ENCODE data around the gene ADSS1. TPM values are rescaled to one million over a fixed set of nuclear protein-coding genes. Genes with fewer than 3 reads are reported as not detected.

The ADSS1 gene
- total and polyA plus RNA-seq, 4 donors: 1.8 to 18.8 (median 12.2) TPM

- Histone ChIP-seq H3K9me3 (ENCODE audit: control insufficient read depth in 4 of 4, low read length in 3 of 4) (no peaks in the 10 kb centered on the region), H3K27me3 (ENCODE audit: control insufficient read depth in 4 of 4, insufficient read depth in 4 of 4, low read length in 3 of 4) (no peaks in the 10 kb centered on the region), H3K27ac (ENCODE audit: low read depth in 1 of 2, low read length in 2 of 2) (no peak overlapping the region), H3K4me3 (ENCODE audit: low read depth in 1 of 3, low read length in 3 of 3) (no peak overlapping the region), H3K36me3 (ENCODE audit: control insufficient read depth in 4 of 4, insufficient read depth in 3 of 4, low read depth in 1 of 4, low read length in 3 of 4) (peaks cover 0 to 38% (median 19%) of the 10 kb centered on the region in 4 donors), H3K9ac (ENCODE audit: low read depth in 1 of 2, low read length in 2 of 2) (no peak overlapping the region), H3K4me1 (ENCODE audit: control insufficient read depth in 4 of 4, insufficient read depth in 4 of 4, low read length in 3 of 4) (peaks cover 7 to 34% (median 26%) of the 10 kb centered on the region in 4 donors)
- no peak for TF ChIP-seq HNF4A (conservative IDR thresholded peaks at IDR 0.05)
- no peak for TF ChIP-seq HNF4G (IDR thresholded peaks at IDR 0.05)
- TF ChIP-seq ZBTB33 (IDR thresholded peaks at IDR 0.05): no peak
- TF ChIP-seq FOXA2 (IDR thresholded peaks at IDR 0.05): no peak
- TF ChIP-seq EGR1 (IDR thresholded peaks at IDR 0.05; ENCODE audit: low read depth in 2 of 2): no peak
- no peak for TF ChIP-seq RAD21 (IDR thresholded peaks at IDR 0.05)
- no peak for TF ChIP-seq GABPA (IDR thresholded peaks at IDR 0.05 in 1 of 2, conservative IDR thresholded peaks at IDR 0.05 in 1 of 2)
- TF ChIP-seq, protein P1, sequence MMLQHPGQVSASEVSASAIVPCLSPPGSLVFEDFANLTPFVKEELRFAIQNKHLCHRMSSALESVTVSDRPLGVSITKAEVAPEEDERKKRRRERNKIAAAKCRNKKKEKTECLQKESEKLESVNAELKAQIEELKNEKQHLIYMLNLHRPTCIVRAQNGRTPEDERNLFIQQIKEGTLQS (IDR thresholded peaks at IDR 0.05): no peak
- no peak for TF ChIP-seq NR2F2 (IDR thresholded peaks at IDR 0.05)
- TF ChIP-seq SP1 (IDR thresholded peaks at IDR 0.05): no peak
- TF ChIP-seq, protein P2, sequence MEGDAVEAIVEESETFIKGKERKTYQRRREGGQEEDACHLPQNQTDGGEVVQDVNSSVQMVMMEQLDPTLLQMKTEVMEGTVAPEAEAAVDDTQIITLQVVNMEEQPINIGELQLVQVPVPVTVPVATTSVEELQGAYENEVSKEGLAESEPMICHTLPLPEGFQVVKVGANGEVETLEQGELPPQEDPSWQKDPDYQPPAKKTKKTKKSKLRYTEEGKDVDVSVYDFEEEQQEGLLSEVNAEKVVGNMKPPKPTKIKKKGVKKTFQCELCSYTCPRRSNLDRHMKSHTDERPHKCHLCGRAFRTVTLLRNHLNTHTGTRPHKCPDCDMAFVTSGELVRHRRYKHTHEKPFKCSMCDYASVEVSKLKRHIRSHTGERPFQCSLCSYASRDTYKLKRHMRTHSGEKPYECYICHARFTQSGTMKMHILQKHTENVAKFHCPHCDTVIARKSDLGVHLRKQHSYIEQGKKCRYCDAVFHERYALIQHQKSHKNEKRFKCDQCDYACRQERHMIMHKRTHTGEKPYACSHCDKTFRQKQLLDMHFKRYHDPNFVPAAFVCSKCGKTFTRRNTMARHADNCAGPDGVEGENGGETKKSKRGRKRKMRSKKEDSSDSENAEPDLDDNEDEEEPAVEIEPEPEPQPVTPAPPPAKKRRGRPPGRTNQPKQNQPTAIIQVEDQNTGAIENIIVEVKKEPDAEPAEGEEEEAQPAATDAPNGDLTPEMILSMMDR (IDR thresholded peaks at IDR 0.05; ENCODE audit: low read depth, low read length, missing input control): no peak
- no peak for TF ChIP-seq RXRA (IDR thresholded peaks at IDR 0.05)
- TF ChIP-seq TAF1 (conservative IDR thresholded peaks at IDR 0.05): no peak
- no peak for DNase-seq (ENCODE audit: low spot score)
- WGBS: 95% methylated on average over 10 of the region's 10 CpGs
Measured at GRCh38 chr14:104744484-104744883, 20.5 kb downstream of the ADSS1 start.

GRCh38 chr14:104745431-104745830 is 21.4 kb downstream of the ADSS1 start:
- no peak overlapping the region for H3K9ac ChIP-seq (ENCODE audit: low read depth in 1 of 2, low read length in 2 of 2)
- no peak overlapping the region for H3K4me3 ChIP-seq (ENCODE audit: low read depth in 1 of 3, low read length in 3 of 3)
- TF ChIP-seq JUND (IDR thresholded peaks at IDR 0.05) (no peak), NR2F2 (IDR thresholded peaks at IDR 0.05) (no peak), YY1 (IDR thresholded peaks at IDR 0.05) (no peak), FOXA1 (IDR thresholded peaks at IDR 0.05) (no peak), FOXA2 (IDR thresholded peaks at IDR 0.05) (no peak), RAD21 (IDR thresholded peaks at IDR 0.05) (no peak), SP1 (IDR thresholded peaks at IDR 0.05) (no peak), HNF4G (IDR thresholded peaks at IDR 0.05) (no peak)
- TF ChIP-seq, protein P3, sequence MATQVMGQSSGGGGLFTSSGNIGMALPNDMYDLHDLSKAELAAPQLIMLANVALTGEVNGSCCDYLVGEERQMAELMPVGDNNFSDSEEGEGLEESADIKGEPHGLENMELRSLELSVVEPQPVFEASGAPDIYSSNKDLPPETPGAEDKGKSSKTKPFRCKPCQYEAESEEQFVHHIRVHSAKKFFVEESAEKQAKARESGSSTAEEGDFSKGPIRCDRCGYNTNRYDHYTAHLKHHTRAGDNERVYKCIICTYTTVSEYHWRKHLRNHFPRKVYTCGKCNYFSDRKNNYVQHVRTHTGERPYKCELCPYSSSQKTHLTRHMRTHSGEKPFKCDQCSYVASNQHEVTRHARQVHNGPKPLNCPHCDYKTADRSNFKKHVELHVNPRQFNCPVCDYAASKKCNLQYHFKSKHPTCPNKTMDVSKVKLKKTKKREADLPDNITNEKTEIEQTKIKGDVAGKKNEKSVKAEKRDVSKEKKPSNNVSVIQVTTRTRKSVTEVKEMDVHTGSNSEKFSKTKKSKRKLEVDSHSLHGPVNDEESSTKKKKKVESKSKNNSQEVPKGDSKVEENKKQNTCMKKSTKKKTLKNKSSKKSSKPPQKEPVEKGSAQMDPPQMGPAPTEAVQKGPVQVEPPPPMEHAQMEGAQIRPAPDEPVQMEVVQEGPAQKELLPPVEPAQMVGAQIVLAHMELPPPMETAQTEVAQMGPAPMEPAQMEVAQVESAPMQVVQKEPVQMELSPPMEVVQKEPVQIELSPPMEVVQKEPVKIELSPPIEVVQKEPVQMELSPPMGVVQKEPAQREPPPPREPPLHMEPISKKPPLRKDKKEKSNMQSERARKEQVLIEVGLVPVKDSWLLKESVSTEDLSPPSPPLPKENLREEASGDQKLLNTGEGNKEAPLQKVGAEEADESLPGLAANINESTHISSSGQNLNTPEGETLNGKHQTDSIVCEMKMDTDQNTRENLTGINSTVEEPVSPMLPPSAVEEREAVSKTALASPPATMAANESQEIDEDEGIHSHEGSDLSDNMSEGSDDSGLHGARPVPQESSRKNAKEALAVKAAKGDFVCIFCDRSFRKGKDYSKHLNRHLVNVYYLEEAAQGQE (IDR thresholded peaks at IDR 0.05): no peak
- TF ChIP-seq, protein P1 (IDR thresholded peaks at IDR 0.05): no peak
- TF ChIP-seq, protein P4, sequence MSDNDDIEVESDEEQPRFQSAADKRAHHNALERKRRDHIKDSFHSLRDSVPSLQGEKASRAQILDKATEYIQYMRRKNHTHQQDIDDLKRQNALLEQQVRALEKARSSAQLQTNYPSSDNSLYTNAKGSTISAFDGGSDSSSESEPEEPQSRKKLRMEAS (IDR thresholded peaks at IDR 0.05): no peak
- no peak for DNase-seq (ENCODE audit: low spot score)
- 89% methylated on average over 9 of the region's 9 CpGs for WGBS
- peaks cover 0 to 31% (median 11%) of the 10 kb centered on the region in 4 donors for H3K36me3 ChIP-seq (ENCODE audit: control insufficient read depth in 4 of 4, insufficient read depth in 3 of 4, low read depth in 1 of 4, low read length in 3 of 4)
- no peaks in the 10 kb centered on the region for H3K9me3 ChIP-seq (ENCODE audit: control insufficient read depth in 4 of 4, low read length in 3 of 4)
- H3K27me3 ChIP-seq (ENCODE audit: control insufficient read depth in 4 of 4, insufficient read depth in 4 of 4, low read length in 3 of 4): no peaks in the 10 kb centered on the region
- peak overlapping the region; percentile 80 to 89 for H3K27ac ChIP-seq (ENCODE audit: low read depth in 1 of 2, low read length in 2 of 2)
- peaks cover 10 to 40% (median 30%) of the 10 kb centered on the region in 4 donors for H3K4me1 ChIP-seq (ENCODE audit: control insufficient read depth in 4 of 4, insufficient read depth in 4 of 4, low read length in 3 of 4)
